Right lobe of liver (tissue), 6 donors: ENCODE measurements around the gene TBXAS1. TPM values are rescaled to one million over a fixed set of nuclear protein-coding genes. Genes with fewer than 3 reads are reported as not detected.
A peak's percentile ranks its signal among the peaks of the same experiment; 100 is the strongest.

Source experiments
- ATAC-seq, 4 donors: fragments of 200-7000 bp; cut with Tn5 transposase; one replicate each; pipeline ENCODE4 v1.9.1; 2020; ENCODE audit warnings: mild to moderate bottlenecking in 4 of 4, moderate library complexity in 4 of 4
- DNase-seq, 3 donors: peaks; one replicate each; pipeline ENCODE4 v3.0.0-alpha.2; 2020
- H3K27ac ChIP-seq, 3 donors: fragments of 200-600 bp; one replicate each; pipeline ENCODE4 v1.8.0; 2022
- H3K27me3 ChIP-seq, 2 donors: fragments of 200-600 bp; one replicate each; pipeline ENCODE4 v1.8.0; 2022
- H3K36me3 ChIP-seq, 4 donors: fragments of 200-600 bp; sonication (generic) in 1 of 4; one replicate each; pipeline versions ENCODE4 v1.5.1 to v1.8.0; 2017 to 2022; ENCODE audit warnings: control low read depth in 1 of 4
- H3K4me1 ChIP-seq, 4 donors: fragments of 200-600 bp; sonication (generic) in 1 of 4; one replicate each; pipeline versions ENCODE4 v1.5.1 to v1.8.0; 2017 to 2022; ENCODE audit warnings: control low read depth in 1 of 4
- H3K4me3 ChIP-seq, 3 donors: fragments of 200-600 bp; one replicate each; pipeline ENCODE4 v1.8.0; 2022
- H3K9me3 ChIP-seq, 4 donors: fragments of 200-600 bp; sonication (generic) in 1 of 4; one replicate each; pipeline versions ENCODE4 v1.5.1 to v1.8.0; 2017 to 2022; ENCODE audit warnings: control low read depth in 1 of 4
- CTCF ChIP-seq, 4 donors: fragments of 200-600 bp in 3 of 4; fragments of 450-650 bp in 1 of 4; IDR thresholded peaks; one replicate each; pipeline versions ENCODE4 v1.5.1 to v1.8.0; 2016 to 2022; ENCODE audit warnings: antibody characterized with exemption in 4 of 4, mild to moderate bottlenecking in 2 of 4
- POLR2A ChIP-seq: fragments of 450-650 bp; IDR thresholded peaks from one replicate; pipeline ENCODE4 v1.6.1; 2017; ENCODE audit warnings: antibody characterized with exemption, mild to moderate bottlenecking
- WGBS: methylation state at CpG from one replicate; pipeline ENCODE4 v1.1.6; 2018; ENCODE audit warnings: low coverage, low lambda C conversion rate; ENCODE audit not compliant: insufficient coverage; ENCODE audit errors: missing lambda C conversion rate; 5-methylcytosine and 5-hydroxymethylcytosine counted together
- intact Hi-C, 2 donors: fragments of 100-400 bp; cut with DNase I; formaldehyde crosslinking; loops; one replicate each; pipeline versions ENCODE4 v1.11.2 to v1.14.1; 2022
- total RNA-seq, 6 experiments: library from RNA; depleted of rRNA in 2 of 6; stranded (reverse); fragments of >200 nt in 2 of 6; fragmentation: NEBNext Ultra II Directional in 3 of 6; extraction: Animal tissue kit (Norgen Biotek cat#: 25700) in 3 of 6; gene quantifications; one replicate each; pipeline versions ENCODE4 v1.1.0 to v1.2.4, GENCODE V29; 2016 to 2023
- donor health status: DM: no; HTN: yes; CAD: no.
- donor health status: DM: no; HTN: no; CAD: no.
- donor health status: DM: no; HTN: no; CAD: no.
- donor health status: DM: no; HTN: yes; CAD: no.
- donor health status: DM: no; HTN: yes; CAD: no.

TBXAS1 gene
- total RNA-seq, 6 experiments from 2014 or later, result 7.6 to 15.6 (median 12.2) TPM

- WGBS, result 58% methylated on average over 4 of the region's 5 CpGs
- no peak overlapping the region for H3K4me3 ChIP-seq
- peak; percentile 89 to 98 (median 96) for ATAC-seq
- H3K9me3 ChIP-seq, result no peaks in the 10 kb centered on the region
- DNase-seq, result peak; percentile 46 to 82 (median 61)
- peaks cover 0 to 45% (median 16%) of the 10 kb centered on the region in 4 donors for H3K4me1 ChIP-seq
- intact Hi-C loops, result no loop called here
- TF ChIP-seq CTCF (IDR thresholded peaks at IDR 0.05) (no peak), POLR2A (no peak)
- H3K27ac ChIP-seq, result peak overlapping the region; percentile 35 to 71 (median 67)
- H3K27me3 ChIP-seq, result no peaks in the 10 kb centered on the region
- H3K36me3 ChIP-seq, result peaks cover 0 to 4% (median 0%) of the 10 kb centered on the region in 4 donors
Measured at GRCh38 chr7:140049339-140050024, 220.4 kb downstream of the TBXAS1 start.

GRCh38 chr7:140050100-140050499 is 221.0 kb downstream of the TBXAS1 start:
- H3K4me1 ChIP-seq, result peaks cover 0 to 47% (median 15%) of the 10 kb centered on the region in 4 donors
- no peak overlapping the region for H3K4me3 ChIP-seq
- intact Hi-C loops, result no loop called here
- ATAC-seq (no peak), DNase-seq (no peak)
- TF ChIP-seq POLR2A, result no peak
- TF ChIP-seq CTCF (IDR thresholded peaks at IDR 0.05), result no peak
- WGBS, result 82% methylated on average over 3 of the region's 3 CpGs
- H3K27ac ChIP-seq, result peak overlapping the region in 2 of 3 donors; percentile 67 to 71
- H3K9me3 ChIP-seq, result no peaks in the 10 kb centered on the region
- no peaks in the 10 kb centered on the region for H3K27me3 ChIP-seq
- H3K36me3 ChIP-seq, result peaks cover 0 to 4% (median 0%) of the 10 kb centered on the region in 4 donors

DNA sequence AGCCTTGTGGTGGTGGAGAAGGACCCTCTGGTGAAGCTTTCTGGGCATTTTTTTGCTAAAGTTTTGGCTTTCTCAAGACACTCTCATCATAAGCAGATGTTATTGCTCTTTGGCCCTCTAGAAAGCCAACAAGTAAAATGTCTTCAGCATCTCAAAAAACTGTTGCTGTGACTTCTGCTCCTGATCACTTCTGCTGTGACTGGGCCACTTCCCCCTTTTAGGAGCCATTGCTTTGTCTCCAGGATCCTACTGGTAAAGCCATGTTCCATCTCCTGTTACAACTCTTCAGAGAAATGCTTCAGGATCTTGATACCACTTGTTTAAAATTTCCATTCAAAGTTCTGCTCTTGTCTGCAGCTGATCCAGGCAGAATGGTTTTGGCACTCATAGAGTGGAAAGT is 222.8 kb downstream of the TBXAS1 start:
- no peaks in the 10 kb centered on the region for H3K9me3 ChIP-seq
- DNase-seq (no peak), ATAC-seq (no peak)
- intact Hi-C loops, result no loop called here
- H3K36me3 ChIP-seq, result peaks cover 0 to 12% (median 1%) of the 10 kb centered on the region in 4 donors
- no peaks in the 10 kb centered on the region for H3K27me3 ChIP-seq
- peaks cover 0 to 30% (median 13%) of the 10 kb centered on the region in 4 donors for H3K4me1 ChIP-seq
- TF ChIP-seq POLR2A (no peak), CTCF (IDR thresholded peaks at IDR 0.05) (no peak)
- H3K4me3 ChIP-seq, result no peak overlapping the region
- H3K27ac ChIP-seq, result no peak overlapping the region

- Histone ChIP-seq H3K36me3 (peaks cover 0 to 15% (median 1%) of the 10 kb centered on the region in 4 donors), H3K4me1 (peaks cover 0 to 23% (median 7%) of the 10 kb centered on the region in 4 donors), H3K27me3 (no peaks in the 10 kb centered on the region), H3K27ac (no peak overlapping the region), H3K9me3 (no peaks in the 10 kb centered on the region), H3K4me3 (no peak overlapping the region)
- no peak for TF ChIP-seq POLR2A
- no peak for TF ChIP-seq CTCF (IDR thresholded peaks at IDR 0.05)
- intact Hi-C loops, result no loop called here
- 39% methylated on average over 3 of the region's 3 CpGs for WGBS
- no peak for DNase-seq
- peak in 1 of 4 donors; percentile 19 for ATAC-seq
Measured at GRCh38 chr7:140053812-140054539, 224.9 kb downstream of the TBXAS1 start.
